Brain microvascular endothelial cell (primary cell): ENCODE data around the gene DISC1.

ENCODE experiments used
- DNase-seq: peaks from one replicate; pipeline ENCODE4 v3.0.0-alpha.2; 2020
- H3K27ac ChIP-seq: fragments of 250-450 bp; sonication (Bioruptor Pico); 2 replicates; pipeline ENCODE4 v1.5.1; 2020; ENCODE audit warnings: mild to moderate bottlenecking, moderate library complexity
- H3K27me3 ChIP-seq: fragments of 250-450 bp; sonication (Bioruptor Pico); replicated peaks from 2 replicates; pipeline ENCODE4 v1.5.1; 2020; ENCODE audit warnings: mild to moderate bottlenecking
- H3K36me3 ChIP-seq: fragments of 250-450 bp; sonication (Bioruptor Pico); replicated peaks from 2 replicates; pipeline ENCODE4 v1.5.1; 2020; ENCODE audit warnings: mild to moderate bottlenecking
- H3K4me3 ChIP-seq: 2 replicates; pipeline ENCODE4 v1.5.1; 2011; ENCODE audit warnings: low read depth, mild to moderate bottlenecking, control low read depth, low read length, moderate library complexity
- in situ Hi-C: cut with HindIII; loops from 2 replicates; pipeline ENCODE4 v1.10.0; 2017; ENCODE audit warnings: low sequenced_read_pairs, low pct_ligation_motif_present
- TF ChIP-seq, protein P1 (sequence below): IDR thresholded peaks from 2 replicates; pipeline ENCODE4 v1.5.1; 2011; ENCODE audit warnings: low read depth, mild to moderate bottlenecking, moderate library complexity, low read length, control low read depth, inconsistent platforms; ENCODE audit errors: missing control alignments

Gene DISC1

DNA sequence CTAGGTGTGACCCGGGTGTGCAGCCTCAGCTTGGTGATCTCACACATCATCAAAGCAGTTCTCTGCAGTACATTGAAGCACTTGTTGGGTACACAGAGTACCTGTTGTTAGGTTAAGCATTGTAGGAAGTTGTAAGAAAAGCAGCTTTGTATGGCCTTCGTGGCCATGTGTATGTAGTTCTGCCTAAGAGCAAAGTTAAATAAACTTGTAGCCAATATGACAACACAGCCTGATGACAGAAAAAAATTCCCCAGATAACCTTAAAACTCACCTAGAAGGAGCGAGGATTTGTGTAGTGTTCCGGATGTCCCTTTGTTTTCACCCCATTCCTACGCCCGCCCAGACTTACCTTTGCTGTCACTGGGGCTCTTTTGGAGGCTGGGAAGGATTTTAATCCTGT, 48.0 kb downstream of the DISC1 start:
- Histone ChIP-seq H3K4me3 (no peak overlapping the region), H3K27me3 (no peaks in the 10 kb centered on the region), H3K36me3 (no peaks in the 10 kb centered on the region), H3K27ac (no peak overlapping the region)
- in situ Hi-C loops = no loop called here
- TF ChIP-seq, protein P1, sequence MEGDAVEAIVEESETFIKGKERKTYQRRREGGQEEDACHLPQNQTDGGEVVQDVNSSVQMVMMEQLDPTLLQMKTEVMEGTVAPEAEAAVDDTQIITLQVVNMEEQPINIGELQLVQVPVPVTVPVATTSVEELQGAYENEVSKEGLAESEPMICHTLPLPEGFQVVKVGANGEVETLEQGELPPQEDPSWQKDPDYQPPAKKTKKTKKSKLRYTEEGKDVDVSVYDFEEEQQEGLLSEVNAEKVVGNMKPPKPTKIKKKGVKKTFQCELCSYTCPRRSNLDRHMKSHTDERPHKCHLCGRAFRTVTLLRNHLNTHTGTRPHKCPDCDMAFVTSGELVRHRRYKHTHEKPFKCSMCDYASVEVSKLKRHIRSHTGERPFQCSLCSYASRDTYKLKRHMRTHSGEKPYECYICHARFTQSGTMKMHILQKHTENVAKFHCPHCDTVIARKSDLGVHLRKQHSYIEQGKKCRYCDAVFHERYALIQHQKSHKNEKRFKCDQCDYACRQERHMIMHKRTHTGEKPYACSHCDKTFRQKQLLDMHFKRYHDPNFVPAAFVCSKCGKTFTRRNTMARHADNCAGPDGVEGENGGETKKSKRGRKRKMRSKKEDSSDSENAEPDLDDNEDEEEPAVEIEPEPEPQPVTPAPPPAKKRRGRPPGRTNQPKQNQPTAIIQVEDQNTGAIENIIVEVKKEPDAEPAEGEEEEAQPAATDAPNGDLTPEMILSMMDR = no peak
- DNase-seq = no peak

DNA sequence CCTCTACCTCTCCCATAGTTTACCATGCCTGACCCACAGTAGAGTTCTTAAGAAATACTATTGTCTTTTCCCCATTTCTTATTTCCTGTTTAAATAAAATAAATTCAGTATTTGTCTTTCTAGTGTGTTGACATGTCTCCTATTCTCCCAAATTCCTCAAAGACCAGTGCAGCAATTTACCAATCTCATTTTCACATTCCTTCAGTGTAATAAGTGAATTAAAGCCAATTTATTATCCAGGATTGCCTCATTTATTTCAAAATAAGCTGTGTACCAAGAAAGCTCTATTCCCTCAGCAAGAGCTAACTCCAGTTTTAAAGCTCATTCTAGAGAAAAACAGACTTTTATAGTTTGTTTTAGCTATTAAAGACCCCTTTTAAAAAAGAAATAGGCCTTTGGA, 49.9 kb downstream of the DISC1 start:
- TF ChIP-seq, protein P1 = no peak
- in situ Hi-C loops = no loop called here
- H3K27ac ChIP-seq = no peak overlapping the region
- H3K4me3 ChIP-seq = no peak overlapping the region
- H3K36me3 ChIP-seq = no peaks in the 10 kb centered on the region
- DNase-seq = no peak
- H3K27me3 ChIP-seq = no peaks in the 10 kb centered on the region

DNA sequence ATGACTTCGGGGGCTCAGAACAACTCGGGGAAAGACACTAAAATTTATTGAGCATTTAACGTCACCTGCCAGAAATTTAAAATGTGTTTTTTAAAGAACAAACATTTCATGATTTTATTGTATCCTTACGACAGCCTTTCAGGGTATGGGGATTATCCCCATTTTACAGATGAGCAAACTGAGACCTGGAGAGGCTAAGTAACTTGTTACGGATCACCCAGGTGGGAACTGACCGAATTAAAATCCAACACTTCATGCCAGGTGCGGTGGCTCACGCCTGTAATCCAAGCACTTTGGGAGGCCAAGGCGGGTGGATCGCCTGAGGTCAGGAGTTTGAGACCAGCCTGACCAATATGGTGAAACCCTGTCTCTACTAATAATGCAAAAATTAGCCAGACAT, 50.9 kb downstream of the DISC1 start:
- in situ Hi-C loops = no loop called here

DNA sequence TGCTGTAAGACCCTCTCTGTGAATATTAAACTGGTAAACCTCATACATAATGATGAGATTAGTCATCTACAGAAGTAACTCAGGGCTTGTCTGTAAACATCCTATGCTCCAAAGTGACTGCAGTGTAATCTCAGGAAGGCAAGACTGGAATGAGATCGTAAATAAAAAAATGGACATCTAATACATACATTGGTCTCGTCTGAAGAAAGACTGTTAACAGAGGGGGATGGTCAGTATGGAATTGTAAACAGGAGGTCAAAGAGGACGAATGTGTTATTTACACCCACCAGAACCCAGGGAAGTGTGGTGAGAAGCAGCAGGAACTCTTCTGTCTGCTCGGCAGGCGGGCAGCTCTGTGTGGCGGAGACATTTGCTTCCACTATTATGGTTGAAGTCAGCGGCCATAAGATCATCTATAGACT, 51.4 kb downstream of the DISC1 start:
- in situ Hi-C loops = no loop called here
- H3K4me3 ChIP-seq = no peak overlapping the region
- H3K36me3 ChIP-seq = no peaks in the 10 kb centered on the region
- peak; percentile 25 for DNase-seq
- TF ChIP-seq, protein P1 = no peak
- no peak overlapping the region for H3K27ac ChIP-seq
- no peaks in the 10 kb centered on the region for H3K27me3 ChIP-seq

More for the DNA sequence above, 50.9 kb downstream of the DISC1 start:
- H3K36me3 ChIP-seq = no peaks in the 10 kb centered on the region
- no peak for DNase-seq
- H3K27ac ChIP-seq = no peak overlapping the region
- no peak overlapping the region for H3K4me3 ChIP-seq
- no peaks in the 10 kb centered on the region for H3K27me3 ChIP-seq
- TF ChIP-seq, protein P1 = no peak

DNA sequence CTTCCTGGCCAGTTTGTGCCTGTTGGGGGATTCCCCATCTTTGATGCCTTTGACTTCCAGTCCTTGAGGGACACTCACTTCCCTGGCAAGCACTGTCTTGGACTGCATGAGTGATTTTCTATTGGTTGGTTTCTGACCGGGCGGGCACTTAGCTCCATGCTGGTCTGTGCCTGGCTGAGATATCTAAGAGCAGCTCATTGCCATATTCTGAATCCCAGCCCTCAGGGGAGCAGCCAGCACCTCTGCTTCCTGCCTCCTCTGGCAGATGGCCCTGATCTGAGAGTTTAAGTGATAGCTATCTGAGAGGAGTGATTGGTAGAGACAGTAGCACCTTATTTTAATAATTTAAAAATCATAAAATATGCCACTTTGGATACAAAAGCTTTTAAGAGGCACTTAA, 52.5 kb downstream of the DISC1 start:
- H3K4me3 ChIP-seq = no peak overlapping the region
- TF ChIP-seq, protein P1 = no peak
- H3K27me3 ChIP-seq = no peaks in the 10 kb centered on the region
- in situ Hi-C loops = no loop called here
- DNase-seq = no peak
- no peak overlapping the region for H3K27ac ChIP-seq
- H3K36me3 ChIP-seq = no peaks in the 10 kb centered on the region

DNA sequence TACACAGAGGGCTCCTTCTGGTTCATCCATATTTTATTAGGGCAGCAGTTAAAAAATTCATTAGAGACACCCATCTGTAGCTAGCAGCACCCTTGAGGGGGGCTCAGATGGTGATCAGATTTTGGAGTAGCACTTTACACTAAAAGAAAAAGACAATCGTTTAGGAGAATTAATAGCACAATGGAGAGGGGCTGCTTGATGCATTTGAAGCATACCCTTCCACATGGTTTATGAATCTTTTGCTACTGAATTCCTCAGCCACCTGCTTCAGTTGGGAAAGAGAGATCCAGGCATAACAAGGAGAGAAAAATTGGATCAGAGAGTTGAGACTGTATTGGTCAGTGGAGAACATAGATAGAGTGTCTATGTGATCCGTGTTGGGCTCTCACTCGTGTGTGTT, 54.4 kb downstream of the DISC1 start:
- Histone ChIP-seq H3K27me3 (no peaks in the 10 kb centered on the region), H3K36me3 (no peaks in the 10 kb centered on the region), H3K27ac (no peak overlapping the region), H3K4me3 (no peak overlapping the region)
- TF ChIP-seq, protein P1 = no peak
- DNase-seq = no peak
- in situ Hi-C loops = no loop called here
